ENCODE measurements around the gene KCNB1.

Gene KCNB1

GRCh38 chr20:49496553-49497397 is 14.3 kb upstream of the KCNB1 start:
- no peak for DNase-seq

- no peak for DNase-seq
Observed at GRCh38 chr20:49496043-49496442, 13.6 kb upstream of the KCNB1 start.

GRCh38 chr20:49490689-49491088 is 8.2 kb upstream of the KCNB1 start:
- DNase-seq: no peak

- DNase-seq: no peak
Observed at GRCh38 chr20:49489688-49490087, 7.2 kb upstream of the KCNB1 start.

- no peak for DNase-seq
Observed at GRCh38 chr20:49486064-49486463, 3.6 kb upstream of the KCNB1 start.

- no peak for DNase-seq
Observed at GRCh38 chr20:49485563-49485962, 3.1 kb upstream of the KCNB1 start.

- DNase-seq: peak; percentile 21
Observed at GRCh38 chr20:49484180-49485140, 2.0 kb upstream of the KCNB1 start.

GRCh38 chr20:49483696-49484123 is 1.2 kb upstream of the KCNB1 start:
- no peak for DNase-seq

GRCh38 chr20:49483018-49483695 is 689 bp upstream of the KCNB1 start:
- DNase-seq: no peak

GRCh38 chr20:49482173-49482572 is 295 bp downstream of the KCNB1 start:
- DNase-seq: no peak

- no peak for DNase-seq
Observed at GRCh38 chr20:49481116-49481515, 1.4 kb downstream of the KCNB1 start.

- no peak for DNase-seq
Observed at GRCh38 chr20:49480236-49480635, 2.2 kb downstream of the KCNB1 start.

- DNase-seq: no peak
Observed at GRCh38 chr20:49479785-49480184, 2.7 kb downstream of the KCNB1 start.

- DNase-seq: no peak
Observed at GRCh38 chr20:49478754-49479689, 3.4 kb downstream of the KCNB1 start.

- DNase-seq: no peak
Observed at GRCh38 chr20:49478266-49478665, 4.2 kb downstream of the KCNB1 start.

- DNase-seq: no peak
Observed at GRCh38 chr20:49477200-49477599, 5.3 kb downstream of the KCNB1 start.

- DNase-seq: no peak
Observed at GRCh38 chr20:49476016-49476355, 6.5 kb downstream of the KCNB1 start.

GRCh38 chr20:49475292-49476015 is 7.0 kb downstream of the KCNB1 start:
- DNase-seq: no peak

GRCh38 chr20:49471397-49471796 is 11.1 kb downstream of the KCNB1 start:
- no peak for DNase-seq

- no peak for DNase-seq
Observed at GRCh38 chr20:49470922-49471321, 11.5 kb downstream of the KCNB1 start.

GRCh38 chr20:49469060-49469459 is 13.4 kb downstream of the KCNB1 start:
- no peak for DNase-seq
